Activated CD4-positive, CD25-positive, alpha-beta regulatory T cell treated with anti-CD3 and anti-CD28 coated beads, Interleukin-2, amount 50 U/mL, for 72 hours (primary cell): ENCODE measurements around the gene SMIM15.
"Not testable (repeated sequence)": the region's sequence is repeated elsewhere in the genome, so short reads cannot be mapped to it uniquely, and the experiment has no call there.

ENCODE experiments used
- DNase-seq: peaks from one replicate; pipeline ENCODE4 v3.0.0; 2021

Gene SMIM15, protein sequence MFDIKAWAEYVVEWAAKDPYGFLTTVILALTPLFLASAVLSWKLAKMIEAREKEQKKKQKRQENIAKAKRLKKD

DNA sequence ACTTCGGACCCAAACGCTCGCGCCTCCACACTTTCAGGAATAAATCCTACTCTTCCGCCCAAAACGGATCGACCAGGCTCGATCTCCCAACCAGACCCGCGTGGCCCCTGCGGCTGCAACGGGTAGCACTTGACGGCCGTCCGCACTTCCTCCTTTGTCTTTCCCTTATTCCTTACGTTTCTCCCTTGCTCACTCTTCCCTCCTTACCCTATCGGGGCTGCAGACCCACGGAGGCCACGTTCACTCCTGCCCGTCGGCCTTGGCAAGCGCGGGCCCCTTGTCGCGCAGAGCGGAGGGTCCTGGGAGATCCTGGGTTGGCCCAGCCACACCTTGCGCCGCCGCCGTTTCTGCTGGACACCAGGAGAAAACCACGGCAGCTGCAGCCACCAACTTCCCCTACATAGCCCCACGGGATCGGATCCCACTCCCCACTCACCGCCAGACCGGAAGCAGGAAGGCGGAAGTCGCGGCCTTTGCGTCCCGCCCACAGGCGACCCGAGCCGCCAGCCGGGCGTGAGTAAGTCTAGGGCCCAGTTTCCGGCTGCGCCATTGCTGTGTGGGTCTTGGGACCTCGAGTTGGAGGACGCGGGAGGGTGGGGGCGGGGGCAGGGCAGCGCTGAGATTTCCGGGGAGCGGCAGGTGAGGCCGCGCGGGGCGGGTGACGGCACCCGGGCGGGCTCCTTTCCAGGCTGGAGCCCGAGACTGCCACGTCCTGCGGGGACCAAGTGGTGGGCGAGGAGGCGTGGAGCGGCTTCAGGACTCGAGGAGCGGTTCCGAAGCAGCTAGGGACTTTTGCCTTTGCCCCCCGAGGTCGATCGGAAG, at the start of gene SMIM15:
TSS of gene SMIM15 (minus strand) at position 459 of the 822 bp plus-strand sequence. CDS start 2,297 bp downstream, outside the sequence.
- DNase-seq: peak; percentile 81

DNA sequence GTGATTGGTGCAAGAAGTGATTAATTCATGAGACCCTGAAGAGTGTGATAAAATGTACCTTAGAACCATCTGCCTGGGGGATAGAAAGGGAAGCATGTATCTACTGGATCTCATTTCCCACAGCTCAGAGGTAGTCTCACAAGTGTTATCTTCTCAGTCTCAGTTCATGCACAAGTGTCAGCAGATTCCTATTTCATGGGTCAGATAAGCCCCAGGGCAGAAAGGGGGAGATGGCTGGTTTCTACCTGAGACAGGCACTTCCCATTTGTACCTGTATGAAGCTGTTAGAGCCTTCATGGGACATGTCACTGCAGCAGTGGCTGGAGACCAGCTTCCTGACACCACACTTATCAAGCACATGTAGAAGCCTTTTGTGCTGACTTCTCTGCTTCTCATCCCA, 45.6 kb upstream of the SMIM15 start:
- DNase-seq: no peak

DNA sequence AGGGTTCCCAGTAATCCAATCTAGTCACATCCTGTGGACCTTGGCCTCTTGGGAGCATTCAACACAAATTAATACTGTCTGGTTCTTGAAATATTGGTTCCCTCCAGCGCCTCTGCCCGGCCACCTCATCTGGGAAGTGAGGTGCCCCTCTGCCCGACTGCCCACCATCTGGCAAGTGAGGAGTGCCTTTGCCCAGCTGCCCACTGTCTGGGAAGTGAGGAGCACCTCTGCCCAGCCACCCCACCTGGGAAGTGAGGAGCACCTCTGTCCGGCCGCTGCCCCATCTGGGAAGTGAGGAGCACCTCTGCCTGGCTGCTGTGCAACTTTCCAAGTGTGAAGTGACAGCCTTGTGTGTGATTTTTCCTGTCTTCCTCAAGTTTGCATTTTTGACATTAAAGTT, 42.7 kb upstream of the SMIM15 start:
- DNase-seq: no peak

DNA sequence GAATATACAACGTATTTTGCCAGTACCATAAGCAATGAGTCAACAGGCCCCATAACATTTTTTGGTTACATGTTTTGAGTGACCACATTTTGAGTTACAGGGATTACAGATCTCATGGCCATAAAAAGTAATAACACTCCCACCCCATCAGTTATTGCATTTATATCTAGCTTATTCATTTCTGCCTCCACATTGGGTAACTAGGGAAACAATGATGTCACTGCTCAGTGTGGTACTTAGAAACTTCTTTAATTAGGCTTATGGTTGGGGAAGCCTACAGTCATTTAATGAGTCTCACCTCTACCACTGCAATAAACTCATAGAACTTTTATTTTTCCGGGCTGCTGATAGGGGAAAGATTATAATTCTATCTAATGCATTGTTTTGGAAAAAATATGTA, 39.9 kb upstream of the SMIM15 start:
- DNase-seq: no peak

DNA sequence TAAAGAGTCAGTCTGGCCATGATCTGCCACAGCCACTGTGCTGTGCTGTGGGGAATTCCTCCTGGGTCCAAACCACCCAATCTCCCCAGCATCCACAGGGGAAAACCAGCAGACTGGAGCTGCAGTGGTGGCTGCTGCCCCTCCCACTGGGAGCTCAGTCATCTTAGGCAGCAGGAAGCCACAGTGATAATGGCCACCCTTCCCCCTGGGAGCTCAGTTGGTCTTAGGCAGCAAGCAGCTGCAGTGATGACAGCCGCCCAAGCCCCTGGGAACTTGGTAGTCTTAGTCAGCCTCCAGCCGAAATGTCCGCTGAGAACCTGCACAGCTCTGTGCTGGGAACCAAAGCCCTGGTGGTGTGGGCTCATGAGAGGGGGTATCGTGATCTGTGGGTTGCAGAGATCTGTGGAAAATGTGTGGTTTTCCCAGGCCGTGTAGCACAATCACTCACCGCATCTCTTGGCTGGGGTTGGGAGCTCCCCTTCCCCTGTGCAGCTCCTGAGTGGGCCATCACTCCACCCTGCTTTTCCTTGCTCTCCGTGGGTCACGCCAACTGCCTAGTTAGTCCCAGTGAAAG, 38.4 kb upstream of the SMIM15 start:
- no peak for DNase-seq

DNA sequence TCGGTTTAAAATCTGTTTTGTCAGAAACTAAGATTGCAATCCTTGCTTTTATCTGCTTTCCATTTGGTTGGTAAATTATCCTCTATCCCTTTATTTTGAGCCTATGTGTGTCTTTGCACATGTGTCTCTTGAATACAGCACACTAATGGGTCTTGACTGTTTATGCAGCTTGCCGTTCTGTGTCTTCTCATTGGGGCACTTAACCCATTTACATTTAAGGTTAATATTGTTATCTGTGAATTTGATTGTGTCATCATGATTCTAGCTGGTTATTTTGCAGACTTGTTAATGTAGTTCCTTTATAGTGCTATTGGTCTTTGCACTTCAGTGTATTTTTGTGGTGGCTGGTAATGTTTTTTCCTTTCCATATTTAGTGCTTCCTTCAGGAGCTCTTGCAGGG, 36.3 kb upstream of the SMIM15 start:
- DNase-seq: no peak

DNA sequence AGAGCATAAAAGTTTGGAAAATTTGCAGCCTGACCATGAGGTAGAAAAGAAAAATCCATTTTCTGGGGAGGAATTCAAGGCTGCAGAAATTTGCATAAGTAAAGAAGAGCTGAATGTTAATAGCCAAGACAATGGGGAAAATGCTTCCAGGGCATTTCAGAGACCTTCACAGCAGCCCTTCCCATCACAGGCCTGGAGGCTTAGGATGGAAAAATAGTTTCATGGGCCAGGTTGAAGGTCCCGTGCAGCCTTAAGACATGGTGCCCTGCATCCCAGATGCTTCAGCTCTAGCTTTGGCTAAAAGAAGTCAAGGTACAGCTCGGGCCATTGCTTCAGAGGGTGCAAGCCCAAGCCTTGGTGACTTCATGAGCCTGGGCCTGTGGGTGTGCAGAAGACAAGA, 25.6 kb upstream of the SMIM15 start:
- DNase-seq: not testable (repeated sequence)

DNA sequence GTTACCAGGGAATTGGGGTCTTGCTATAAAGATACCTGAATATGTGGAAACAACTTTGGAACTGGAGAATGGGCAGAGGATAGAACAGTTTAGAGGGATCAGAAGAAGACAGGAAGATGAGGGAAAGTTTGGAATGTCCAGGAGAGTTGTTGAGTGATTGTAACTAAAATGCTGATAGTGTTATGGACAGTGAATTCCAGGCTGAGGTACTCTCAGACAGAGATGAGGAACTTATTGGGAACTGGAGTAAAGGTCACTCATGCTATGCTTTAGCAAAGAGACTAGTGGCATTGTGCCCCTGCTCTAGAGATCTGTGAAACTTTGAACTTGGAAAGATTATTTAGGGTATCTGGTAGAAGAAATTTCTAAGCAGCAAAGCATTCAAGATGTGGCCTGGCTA, 25.1 kb upstream of the SMIM15 start:
- DNase-seq: not testable (repeated sequence)

DNA sequence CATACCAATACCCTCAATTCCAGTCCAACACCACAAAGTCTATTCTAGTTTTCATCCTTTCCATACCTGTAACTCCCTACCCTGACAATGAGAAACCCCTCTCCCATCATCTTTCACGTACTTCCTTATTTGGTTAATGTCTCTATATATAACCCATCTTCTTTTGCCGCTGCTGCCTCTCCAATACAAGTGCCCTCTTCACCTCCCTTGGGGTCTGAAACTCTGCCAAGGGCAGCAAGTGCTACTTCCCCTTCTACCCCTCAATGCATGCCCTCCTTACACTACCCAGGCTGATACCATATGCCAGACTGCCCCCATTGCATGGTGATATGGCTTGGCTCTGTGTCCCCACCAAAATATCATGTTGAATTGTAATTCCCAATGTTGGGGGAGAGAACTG, 24.4 kb upstream of the SMIM15 start:
- no peak for DNase-seq

DNA sequence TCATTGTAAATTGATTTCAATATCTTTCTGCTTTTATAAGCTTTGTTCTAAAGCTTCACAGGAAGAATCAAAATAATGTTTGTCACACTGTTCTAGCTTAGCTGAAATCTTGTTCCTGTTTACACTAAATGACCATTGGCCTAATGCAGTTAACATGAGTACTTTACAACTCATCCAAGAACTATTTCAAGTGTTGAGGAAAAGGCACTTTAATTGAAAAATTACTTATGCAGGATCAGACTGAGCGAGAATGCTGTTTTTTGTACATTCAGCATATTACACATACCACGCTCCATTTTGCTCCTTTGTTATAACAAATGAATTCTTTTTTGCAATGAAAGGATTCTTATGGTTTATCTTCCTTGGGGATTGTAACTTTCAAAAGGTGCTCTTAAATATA, 22.4 kb upstream of the SMIM15 start:
- no peak for DNase-seq

DNA sequence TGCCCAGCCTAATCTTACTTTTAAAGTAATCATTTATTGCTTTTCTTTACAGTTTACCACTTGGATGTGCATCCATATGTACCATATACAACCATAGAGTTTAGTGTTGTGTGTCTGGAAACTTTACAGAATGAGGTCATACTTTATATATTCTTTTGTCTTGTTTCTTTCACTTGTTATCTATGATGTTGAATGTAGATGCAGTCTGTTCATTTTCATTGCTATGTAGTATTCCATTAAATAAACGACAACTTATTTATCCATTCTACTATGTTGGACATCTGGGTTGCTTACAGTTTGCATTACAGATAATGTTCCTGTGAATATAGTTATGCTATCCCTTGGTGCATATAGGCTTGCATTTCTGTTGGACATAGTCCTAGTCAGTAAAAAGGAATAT, 21.3 kb upstream of the SMIM15 start:
- no peak for DNase-seq

DNA sequence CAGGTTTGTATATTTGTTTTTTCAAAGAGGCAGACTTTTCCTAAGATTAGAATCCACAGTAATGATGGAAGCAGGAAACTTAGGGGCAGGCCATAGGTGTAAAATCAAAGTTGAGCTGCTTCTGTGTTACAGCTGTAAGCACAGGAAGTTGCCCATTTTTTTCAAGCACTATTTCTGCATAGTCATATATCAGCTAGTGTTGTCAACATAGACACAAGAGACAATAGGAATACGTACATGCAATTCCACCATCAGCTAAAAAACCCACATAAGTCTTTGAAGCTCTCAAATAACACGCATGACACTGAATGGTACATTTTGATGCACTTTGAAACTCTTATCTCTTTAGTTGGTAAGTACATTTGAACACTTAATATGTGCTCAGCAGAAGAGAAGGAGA, 20.2 kb upstream of the SMIM15 start:
- DNase-seq: no peak

DNA sequence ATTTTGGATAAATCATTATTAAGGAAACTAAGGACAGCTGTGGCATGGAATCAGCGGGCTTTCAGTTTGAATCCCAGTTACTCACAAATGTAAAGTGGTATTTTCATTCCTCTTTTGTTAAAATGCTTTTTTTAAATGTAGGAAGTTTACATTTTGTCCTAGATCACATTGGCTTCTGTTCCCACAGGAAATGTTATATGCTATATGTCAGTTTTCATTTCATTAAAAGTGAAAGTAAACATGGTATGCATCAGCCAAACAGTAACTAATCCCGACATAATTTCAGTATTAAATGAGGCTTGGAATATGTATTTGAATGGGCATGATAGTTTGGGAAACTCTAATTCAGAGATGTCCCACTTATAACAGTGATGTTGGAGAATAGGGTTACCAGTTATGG, 18.6 kb upstream of the SMIM15 start:
- DNase-seq: no peak

DNA sequence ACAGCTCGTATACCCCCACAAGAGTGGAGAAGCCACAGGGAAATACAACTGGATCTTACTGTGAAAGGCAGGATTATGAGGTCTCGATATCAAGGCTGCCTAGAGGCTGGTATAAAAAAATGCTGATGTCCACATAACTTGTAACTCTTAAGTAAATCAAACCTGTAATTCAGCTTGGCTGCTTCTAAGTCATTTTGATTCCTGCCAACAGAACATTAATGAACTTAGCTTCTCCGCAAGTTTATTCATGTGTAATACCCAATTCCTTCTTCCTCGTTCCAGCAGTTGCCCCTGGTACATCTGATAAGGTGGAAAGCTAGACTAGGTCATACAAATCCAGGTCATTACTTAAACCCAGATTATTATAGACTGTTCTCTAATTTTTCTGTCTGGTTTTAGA, 16.4 kb upstream of the SMIM15 start:
- DNase-seq: no peak

DNA sequence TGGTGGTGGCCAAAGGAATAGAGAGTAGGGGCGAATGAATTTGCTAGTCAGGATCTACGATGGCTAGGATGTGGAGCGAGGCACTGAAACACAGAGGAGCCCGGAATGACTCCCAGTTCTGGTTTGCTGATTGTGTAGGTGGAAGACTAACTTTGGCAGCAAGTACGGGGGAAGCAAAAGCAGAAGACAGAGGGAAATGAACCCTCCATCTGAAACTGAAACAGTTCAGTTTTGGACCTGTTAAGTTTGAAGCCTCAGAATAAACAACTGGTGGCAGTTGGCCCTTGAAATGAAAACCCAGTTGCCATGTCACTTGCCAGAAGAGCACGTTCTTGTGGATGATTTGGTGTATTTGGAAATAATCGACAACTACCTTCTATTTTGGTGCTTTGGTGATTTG, 15.4 kb upstream of the SMIM15 start:
- DNase-seq: no peak

DNA sequence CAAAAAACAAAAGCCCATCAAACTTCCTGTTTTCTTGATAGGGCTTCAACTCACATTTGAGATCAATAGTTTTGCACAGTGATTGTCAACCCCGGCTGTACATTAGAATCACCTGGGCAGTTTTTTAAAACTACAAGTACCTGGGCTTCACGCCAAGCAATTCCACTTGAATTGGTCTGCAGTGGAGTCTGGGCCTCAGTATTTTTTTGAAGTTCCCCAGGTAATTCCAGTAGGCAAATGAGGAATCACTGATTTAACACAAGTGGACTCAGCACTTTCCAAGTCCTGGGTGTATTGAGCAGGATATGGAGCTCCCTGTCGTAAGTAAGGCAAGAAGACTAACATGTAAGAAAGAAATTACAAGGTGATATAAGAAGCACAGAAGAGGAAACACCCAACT, 14.8 kb upstream of the SMIM15 start:
- DNase-seq: no peak

DNA sequence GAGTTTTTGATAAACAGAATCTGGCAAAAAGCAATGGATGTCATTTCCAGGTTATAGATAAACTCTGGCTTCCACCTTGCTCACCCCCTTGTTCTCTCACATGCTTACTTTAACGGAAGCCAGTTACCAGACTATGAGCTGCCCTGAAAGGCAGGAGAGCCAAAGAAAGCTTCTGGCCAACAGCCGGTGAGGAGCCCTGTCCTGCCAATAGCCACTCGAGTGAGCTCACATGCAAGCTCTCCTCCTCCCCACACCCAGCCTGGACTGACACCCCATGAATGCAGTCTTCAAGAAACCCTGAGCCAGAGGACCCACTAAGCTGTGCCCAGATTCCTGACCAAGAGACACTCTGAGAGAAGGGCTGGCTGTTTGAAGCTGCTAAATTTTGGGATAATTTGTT, 14.4 kb upstream of the SMIM15 start:
- DNase-seq: no peak

DNA sequence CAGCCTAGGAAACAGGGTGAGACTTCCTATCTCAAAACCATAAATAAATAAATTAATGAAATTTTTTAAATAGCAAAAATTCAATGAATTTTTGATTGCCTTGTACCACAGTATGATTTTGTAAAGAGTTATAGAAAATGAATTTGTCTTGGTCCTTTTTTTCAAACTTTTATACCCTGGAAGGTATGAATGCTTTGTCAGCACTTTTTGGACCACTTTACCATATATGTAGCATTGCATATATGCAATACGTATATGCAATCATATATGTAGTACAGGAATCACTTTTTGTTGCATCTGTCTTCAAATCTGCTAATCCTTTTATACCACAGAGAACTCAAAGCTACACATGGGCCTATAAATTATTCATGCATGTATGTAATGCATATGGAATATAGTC, 9.2 kb upstream of the SMIM15 start:
- no peak for DNase-seq

DNA sequence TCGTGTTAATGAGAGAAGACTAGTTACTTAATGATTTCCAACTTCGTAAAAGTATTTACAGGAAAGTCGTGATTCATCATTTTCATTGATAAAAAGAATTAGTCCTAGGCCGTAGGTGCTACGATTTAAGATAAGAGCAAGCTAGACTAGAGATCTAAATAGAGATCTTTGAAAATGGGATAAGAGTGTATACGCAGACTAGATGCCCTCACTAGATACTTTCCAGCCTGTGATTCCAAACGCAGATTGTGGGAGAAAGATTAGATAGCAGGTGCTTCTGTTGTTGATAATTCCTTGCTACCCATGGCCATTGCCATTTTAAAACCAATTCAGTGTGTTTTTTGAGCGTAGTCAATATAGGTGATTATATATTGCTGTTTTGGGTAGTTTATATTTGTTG, 6.7 kb upstream of the SMIM15 start:
- no peak for DNase-seq

DNA sequence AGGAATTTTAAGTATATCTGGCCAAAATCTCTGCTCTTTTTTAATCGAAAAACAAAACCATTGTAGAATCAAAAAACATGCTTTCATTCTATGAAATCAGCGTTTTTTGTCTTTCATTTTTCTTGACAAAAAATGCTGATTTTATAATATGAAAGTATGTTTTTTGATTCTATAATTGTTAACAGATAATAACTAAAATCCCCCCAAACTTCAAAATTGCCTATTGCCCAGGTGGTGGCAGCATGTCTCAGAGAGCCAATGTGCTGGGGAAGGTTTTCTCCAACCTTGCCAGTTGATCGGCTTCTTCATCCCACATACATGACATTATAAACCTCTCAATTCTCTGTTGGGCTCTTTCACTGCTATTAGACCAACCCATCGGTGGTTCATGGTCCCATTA, 5.1 kb upstream of the SMIM15 start:
- no peak for DNase-seq

DNA sequence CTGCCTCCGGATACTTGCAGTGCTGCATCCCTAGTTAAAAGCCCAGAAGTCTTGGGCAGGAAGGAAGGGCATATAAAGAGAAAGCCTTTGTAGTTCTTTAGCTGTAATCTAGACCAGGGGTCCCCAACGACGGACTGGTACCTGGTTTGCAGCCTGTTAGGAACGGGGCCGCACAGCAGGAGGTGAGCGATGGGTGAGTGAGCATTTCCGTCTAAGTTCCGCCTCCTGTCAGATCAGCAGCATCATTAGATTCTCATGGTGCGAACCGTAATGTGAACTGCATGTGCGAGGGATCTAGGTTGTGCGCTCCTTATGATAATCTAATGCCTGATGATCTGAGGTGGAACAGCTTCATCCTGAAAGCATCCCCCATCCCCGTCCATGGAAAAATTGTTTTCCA, 1.6 kb upstream of the SMIM15 start:
- no peak for DNase-seq

DNA sequence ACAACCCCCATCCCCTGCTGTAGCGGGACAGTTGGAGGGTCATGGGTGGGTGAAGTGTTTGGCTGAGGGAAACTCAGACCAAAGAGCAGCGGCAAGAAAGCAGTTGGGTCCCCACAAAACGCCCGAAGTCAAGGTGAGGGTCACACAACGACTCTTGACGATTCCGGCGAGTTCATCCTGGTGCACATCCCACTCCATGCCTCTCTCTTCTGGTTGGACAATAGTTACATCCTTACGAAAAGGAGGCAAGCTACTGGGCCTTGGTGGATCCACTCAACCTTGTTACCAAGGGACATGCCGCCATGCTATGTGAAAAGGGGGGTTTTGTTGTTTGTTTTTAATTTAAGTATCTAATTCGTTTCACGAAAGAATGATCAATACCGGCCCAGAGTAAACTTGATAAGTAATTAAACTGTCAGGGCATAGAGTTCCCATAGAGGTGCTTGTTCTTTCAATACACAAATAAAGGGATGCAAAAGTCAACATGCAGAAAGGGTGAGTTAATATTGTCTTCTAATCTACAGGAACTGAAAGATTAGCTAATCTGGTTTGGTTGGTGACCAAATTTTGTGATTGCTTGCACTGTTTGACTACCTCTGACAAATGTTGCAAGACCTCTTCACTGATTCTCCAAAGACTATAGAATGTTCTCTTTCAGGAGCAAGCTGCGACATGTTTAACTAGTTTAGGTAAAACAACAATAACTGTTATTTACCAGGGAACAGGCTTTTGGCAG, 732 bp upstream of the SMIM15 start:
- no peak for DNase-seq

DNA sequence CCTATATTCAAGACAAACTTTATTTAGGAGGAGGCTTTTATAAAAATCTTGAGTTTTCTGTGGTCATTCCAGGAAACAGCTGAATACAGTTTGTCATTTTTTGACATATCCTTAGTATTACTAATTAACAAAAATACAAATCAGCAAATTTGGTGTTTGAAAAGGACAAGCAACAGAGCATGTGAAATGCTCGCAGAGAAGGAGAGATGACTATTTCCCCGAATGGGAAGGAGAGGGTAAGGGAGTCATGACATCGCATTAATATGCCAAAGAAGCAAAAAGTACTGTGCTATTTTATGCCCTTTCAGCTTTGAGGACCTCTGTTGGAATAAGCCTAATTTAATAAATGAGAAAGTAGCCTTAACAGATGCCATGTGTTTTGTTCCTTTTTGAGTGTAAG, 1.8 kb downstream of the SMIM15 start:
- no peak for DNase-seq

DNA sequence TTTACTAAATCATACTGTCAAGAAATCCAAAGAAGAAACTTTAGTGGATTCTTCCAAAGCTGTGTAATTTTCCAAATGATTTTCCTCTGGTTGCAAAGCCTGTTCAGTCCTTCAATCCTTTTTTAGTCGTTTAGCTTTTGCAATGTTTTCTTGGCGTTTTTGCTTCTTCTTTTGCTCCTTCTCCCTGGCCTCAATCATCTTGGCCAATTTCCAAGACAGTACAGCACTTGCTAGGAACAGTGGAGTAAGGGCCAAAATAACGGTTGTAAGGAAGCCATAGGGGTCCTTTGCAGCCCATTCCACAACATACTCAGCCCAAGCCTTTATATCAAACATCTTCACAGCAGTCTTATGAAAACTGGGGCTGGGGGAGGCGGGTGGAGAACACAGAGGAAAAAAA, 2.4 kb downstream of the SMIM15 start:
- DNase-seq: no peak
